ENCODE measurements around the gene ARL9. TPM values are rescaled to one million over a fixed set of nuclear protein-coding genes. Genes with fewer than 3 reads are reported as not detected.

The ARL9 gene, protein sequence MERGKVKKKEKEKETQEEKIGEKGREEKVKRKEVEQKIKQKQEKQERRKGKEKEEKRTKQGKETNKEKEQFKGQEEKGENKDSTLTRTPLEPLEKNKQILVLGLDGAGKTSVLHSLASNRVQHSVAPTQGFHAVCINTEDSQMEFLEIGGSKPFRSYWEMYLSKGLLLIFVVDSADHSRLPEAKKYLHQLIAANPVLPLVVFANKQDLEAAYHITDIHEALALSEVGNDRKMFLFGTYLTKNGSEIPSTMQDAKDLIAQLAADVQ
- total RNA-seq (ENCODE audit: low replicate concordance), result 0.09 TPM in 1 of 2 replicates, not detected in the other

GRCh38 chr4:56505269-56506130 lies at the start of gene ARL9:
TSS of gene ARL9 (plus strand) at chr4:56505791. CDS start at chr4:56505863, 72 bp downstream.
- peak; percentile 45 for DNase-seq (ENCODE audit: low read depth)
- TF ChIP-seq CTCF (IDR thresholded peaks at IDR 0.05; ENCODE audit: insufficient read depth, low read length), result no peak
- H3K4me3 ChIP-seq (ENCODE audit: low read depth, low read length), result peak within 1 kb of the TSS; percentile 62

GRCh38 chr4:56460085-56460484 lies 45.5 kb upstream of the ARL9 start:
- no peak for TF ChIP-seq CTCF (IDR thresholded peaks at IDR 0.05; ENCODE audit: insufficient read depth, low read length)
- no peak for DNase-seq (ENCODE audit: low read depth)

DNA sequence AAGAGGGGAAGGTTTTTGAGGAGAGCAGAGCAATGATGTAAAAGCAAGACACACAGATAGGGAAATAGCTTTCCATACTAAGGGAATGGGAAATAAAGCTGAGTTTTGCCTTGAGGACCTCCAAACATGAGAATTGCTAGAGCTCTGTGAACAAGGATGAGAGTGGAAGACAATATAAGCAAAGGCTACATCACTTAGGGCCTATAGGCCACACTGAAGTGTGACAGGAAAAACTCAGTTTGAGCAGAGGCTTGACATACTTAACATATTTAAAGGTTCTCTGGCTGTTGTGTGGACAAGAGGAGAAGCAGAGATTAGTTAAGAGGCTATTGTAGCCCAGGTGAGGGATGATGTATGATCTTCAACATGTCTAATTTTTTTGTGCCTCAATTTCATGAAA lies 43.4 kb upstream of the ARL9 start:
- no peak for TF ChIP-seq CTCF (IDR thresholded peaks at IDR 0.05; ENCODE audit: insufficient read depth, low read length)
- no peak overlapping the region for H3K4me3 ChIP-seq (ENCODE audit: low read depth, low read length)
- DNase-seq (ENCODE audit: low read depth), result no peak

More at GRCh38 chr4:56460085-56460484, 45.5 kb upstream of the ARL9 start:
- H3K4me3 ChIP-seq (ENCODE audit: low read depth, low read length), result no peak overlapping the region

GRCh38 chr4:56463711-56464110 lies 41.9 kb upstream of the ARL9 start:
- no peak for TF ChIP-seq CTCF (IDR thresholded peaks at IDR 0.05; ENCODE audit: insufficient read depth, low read length)
- no peak for DNase-seq (ENCODE audit: low read depth)
- no peak overlapping the region for H3K4me3 ChIP-seq (ENCODE audit: low read depth, low read length)

- no peak for TF ChIP-seq CTCF (IDR thresholded peaks at IDR 0.05; ENCODE audit: insufficient read depth, low read length)
- DNase-seq (ENCODE audit: low read depth), result no peak
- no peak overlapping the region for H3K4me3 ChIP-seq (ENCODE audit: low read depth, low read length)
Observed at GRCh38 chr4:56464581-56464980, 41.0 kb upstream of the ARL9 start.

- DNase-seq (ENCODE audit: low read depth), result peak; percentile 31
Observed at GRCh38 chr4:56465599-56466295, 39.8 kb upstream of the ARL9 start.

GRCh38 chr4:56466296-56466761 lies 39.3 kb upstream of the ARL9 start:
- peak; percentile 58 for DNase-seq (ENCODE audit: low read depth)
- peak overlapping the region; percentile 96 for H3K4me3 ChIP-seq (ENCODE audit: low read depth, low read length)

More at GRCh38 chr4:56465599-56466295, 39.8 kb upstream of the ARL9 start:
- TF ChIP-seq CTCF (IDR thresholded peaks at IDR 0.05; ENCODE audit: insufficient read depth, low read length), result no peak
- peak overlapping the region; percentile 96 for H3K4me3 ChIP-seq (ENCODE audit: low read depth, low read length)
